GM12878 (cell line): ENCODE data around the gene CCDC70.

Experiments used
- CBX3 ChIP-seq: fragments of 200-600 bp; sonication (generic); IDR thresholded peaks from 2 replicates; pipeline ENCODE4 v1.6.1; 2016; ENCODE audit warnings: low read depth, borderline replicate concordance
- EZH2 ChIP-seq: IDR thresholded peaks from 2 replicates; pipeline ENCODE4 v1.6.1; 2012; ENCODE audit warnings: low read depth, mild to moderate bottlenecking, control low read depth, inconsistent platforms, low read length, borderline replicate concordance; ENCODE audit not compliant: control insufficient read depth
- FOXK2 ChIP-seq: fragments of 450-650 bp; IDR thresholded peaks from 2 replicates; pipeline ENCODE4 v1.6.1; 2017; ENCODE audit warnings: mild to moderate bottlenecking, moderate library complexity
- HDAC6 ChIP-seq: fragments of 200-600 bp; sonication (generic); IDR thresholded peaks from one replicate; pipeline ENCODE4 v1.8.0; 2017; ENCODE audit warnings: antibody characterized with exemption; ENCODE audit not compliant: unreplicated experiment
- NRF1 ChIP-seq: conservative IDR thresholded peaks from 2 replicates; pipeline ENCODE4 v1.6.1; 2011; ENCODE audit warnings: mild to moderate bottlenecking, low read depth, low read length, improper control_type of control experiment
- POLR2AphosphoS5 ChIP-seq: IDR thresholded peaks from 2 replicates; pipeline ENCODE4 v1.6.1; 2011; ENCODE audit warnings: mild to moderate bottlenecking, low read length, inconsistent platforms
- POU2F2 ChIP-seq: IDR thresholded peaks from 3 replicates; pipeline ENCODE4 v1.6.1; 2011; ENCODE audit warnings: low read depth, mild to moderate bottlenecking, low read length, borderline replicate concordance
- RBBP5 ChIP-seq: fragments of 200-600 bp; sonication (generic); conservative IDR thresholded peaks from 2 replicates; pipeline ENCODE4 v1.6.1; 2016
- RFX5 ChIP-seq: IDR thresholded peaks from 2 replicates; pipeline ENCODE4 v1.6.1; 2011; ENCODE audit warnings: low read depth, low read length, improper control_type of control experiment
- SMAD5 ChIP-seq: IDR thresholded peaks from 2 replicates; pipeline ENCODE4 v1.6.1; 2016; ENCODE audit warnings: antibody characterized with exemption, low read depth
- SREBF2 ChIP-seq: IDR thresholded peaks from 2 replicates; pipeline ENCODE4 v1.6.1; 2012; ENCODE audit warnings: mild to moderate bottlenecking, low read length
- TF ChIP-seq, protein P1 (sequence below): IDR thresholded peaks from 2 replicates; pipeline ENCODE4 v1.6.1; 2011; ENCODE audit warnings: borderline replicate concordance, low read depth, mild to moderate bottlenecking, moderate library complexity, mixed read lengths, low read length; ENCODE audit not compliant: insufficient read depth; ENCODE audit errors: extremely low read length
- TF ChIP-seq, protein P2 (sequence below), 3 experiments: IDR thresholded peaks in 2 of 3; conservative IDR thresholded peaks in 1 of 3; 2 replicates each; pipeline ENCODE4 v1.5.1; 2011; ENCODE audit warnings: low read depth in 3 of 3, low read length in 3 of 3, mild to moderate bottlenecking in 3 of 3, control low read depth in 2 of 3, moderate library complexity in 2 of 3, inconsistent platforms in 1 of 3, mixed read lengths in 1 of 3; ENCODE audit not compliant: control insufficient read depth in 2 of 3, insufficient read depth in 1 of 3; ENCODE audit errors: extremely low read depth in 1 of 3
- TF ChIP-seq, protein P3 (sequence below): IDR thresholded peaks from 2 replicates; pipeline ENCODE4 v1.6.1; 2011; ENCODE audit warnings: low read depth, low read length, improper control_type of control experiment, borderline replicate concordance

DNA sequence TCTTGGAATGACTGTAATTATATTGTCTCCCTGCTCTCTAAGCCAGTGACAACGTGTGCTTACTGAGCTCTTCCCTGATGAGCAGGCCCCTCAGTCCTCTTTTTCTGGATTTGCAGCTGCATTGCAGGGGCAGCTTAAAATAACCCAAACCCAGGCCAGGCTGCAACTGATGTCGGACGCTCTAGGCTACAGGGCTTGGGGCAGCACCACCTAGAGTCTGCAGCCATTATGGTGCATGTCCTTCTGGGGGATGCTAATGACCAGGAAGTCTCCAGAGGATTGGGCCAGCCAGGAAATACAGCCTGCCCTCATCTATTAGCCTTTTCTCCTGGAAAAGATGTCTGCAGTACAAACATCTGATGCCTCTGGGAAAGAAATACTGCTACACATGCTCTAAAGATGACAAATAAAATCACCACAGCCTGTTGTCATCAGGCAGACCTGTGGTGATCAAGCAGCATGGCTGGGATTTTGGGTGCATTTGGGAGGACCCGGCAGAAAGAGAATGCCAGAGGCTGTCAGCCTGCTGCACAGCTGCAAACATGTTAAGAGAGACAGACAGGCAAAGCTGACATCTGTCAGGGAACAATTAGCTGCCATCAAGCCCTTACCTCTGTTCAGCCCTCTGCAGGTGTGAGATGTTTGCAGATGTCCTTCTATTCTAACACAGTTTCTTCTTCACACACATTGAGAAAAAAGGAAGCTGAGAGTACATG is 51.8 kb downstream of the CCDC70 start:
- TF ChIP-seq POU2F2 (no peak), RBBP5 (no peak), HDAC6 (no peak), POLR2AphosphoS5 (no peak), CBX3 (no peak), SREBF2 (no peak), NRF1 (no peak), SMAD5 (no peak), RFX5 (no peak), FOXK2 (no peak), EZH2 (no peak)
- TF ChIP-seq, protein P1, sequence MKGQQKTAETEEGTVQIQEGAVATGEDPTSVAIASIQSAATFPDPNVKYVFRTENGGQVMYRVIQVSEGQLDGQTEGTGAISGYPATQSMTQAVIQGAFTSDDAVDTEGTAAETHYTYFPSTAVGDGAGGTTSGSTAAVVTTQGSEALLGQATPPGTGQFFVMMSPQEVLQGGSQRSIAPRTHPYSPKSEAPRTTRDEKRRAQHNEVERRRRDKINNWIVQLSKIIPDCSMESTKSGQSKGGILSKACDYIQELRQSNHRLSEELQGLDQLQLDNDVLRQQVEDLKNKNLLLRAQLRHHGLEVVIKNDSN = no peak
- TF ChIP-seq, protein P2, sequence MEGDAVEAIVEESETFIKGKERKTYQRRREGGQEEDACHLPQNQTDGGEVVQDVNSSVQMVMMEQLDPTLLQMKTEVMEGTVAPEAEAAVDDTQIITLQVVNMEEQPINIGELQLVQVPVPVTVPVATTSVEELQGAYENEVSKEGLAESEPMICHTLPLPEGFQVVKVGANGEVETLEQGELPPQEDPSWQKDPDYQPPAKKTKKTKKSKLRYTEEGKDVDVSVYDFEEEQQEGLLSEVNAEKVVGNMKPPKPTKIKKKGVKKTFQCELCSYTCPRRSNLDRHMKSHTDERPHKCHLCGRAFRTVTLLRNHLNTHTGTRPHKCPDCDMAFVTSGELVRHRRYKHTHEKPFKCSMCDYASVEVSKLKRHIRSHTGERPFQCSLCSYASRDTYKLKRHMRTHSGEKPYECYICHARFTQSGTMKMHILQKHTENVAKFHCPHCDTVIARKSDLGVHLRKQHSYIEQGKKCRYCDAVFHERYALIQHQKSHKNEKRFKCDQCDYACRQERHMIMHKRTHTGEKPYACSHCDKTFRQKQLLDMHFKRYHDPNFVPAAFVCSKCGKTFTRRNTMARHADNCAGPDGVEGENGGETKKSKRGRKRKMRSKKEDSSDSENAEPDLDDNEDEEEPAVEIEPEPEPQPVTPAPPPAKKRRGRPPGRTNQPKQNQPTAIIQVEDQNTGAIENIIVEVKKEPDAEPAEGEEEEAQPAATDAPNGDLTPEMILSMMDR (IDR thresholded peaks at IDR 0.05 in 2 of 3, conservative IDR thresholded peaks at IDR 0.05 in 1 of 3; ENCODE audit: control insufficient read depth in 2 of 3, extremely low read depth in 1 of 3, insufficient read depth in 1 of 3, low read depth in 3 of 3, low read length in 3 of 3) = no peak
- TF ChIP-seq, protein P3, sequence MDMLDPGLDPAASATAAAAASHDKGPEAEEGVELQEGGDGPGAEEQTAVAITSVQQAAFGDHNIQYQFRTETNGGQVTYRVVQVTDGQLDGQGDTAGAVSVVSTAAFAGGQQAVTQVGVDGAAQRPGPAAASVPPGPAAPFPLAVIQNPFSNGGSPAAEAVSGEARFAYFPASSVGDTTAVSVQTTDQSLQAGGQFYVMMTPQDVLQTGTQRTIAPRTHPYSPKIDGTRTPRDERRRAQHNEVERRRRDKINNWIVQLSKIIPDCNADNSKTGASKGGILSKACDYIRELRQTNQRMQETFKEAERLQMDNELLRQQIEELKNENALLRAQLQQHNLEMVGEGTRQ = no peak
